Measurements from ENCODE around the gene BRD1.

Gene BRD1

GRCh38 chr22:49814164-49814686 lies 13.4 kb downstream of the BRD1 start:
- DNase-seq (ENCODE audit: low read depth in 1 of 2, low spot score in 1 of 2): no peak
- no peak for TF ChIP-seq REST (IDR thresholded peaks at IDR 0.05; ENCODE audit: insufficient replicate concordance, low read depth)
- no peak for TF ChIP-seq GABPA (IDR thresholded peaks at IDR 0.05; ENCODE audit: low read depth)
- no peak for TF ChIP-seq SPI1 (IDR thresholded peaks at IDR 0.05; ENCODE audit: borderline replicate concordance, low read depth)
- TF ChIP-seq POLR2AphosphoS5 (IDR thresholded peaks at IDR 0.05; ENCODE audit: low read depth): no peak
- TF ChIP-seq CTCF (IDR thresholded peaks at IDR 0.05; ENCODE audit: insufficient read depth, low read length): no peak
- Histone ChIP-seq H3K27me3 (ENCODE audit: insufficient read depth, poor library complexity, severe bottlenecking) (no peaks in the 10 kb centered on the region), H3K4me3 (replicated peaks; ENCODE audit: insufficient read depth, low read length) (no peak overlapping the region), H3K27ac (replicated peaks) (no peak overlapping the region)

- H3K27me3 ChIP-seq (ENCODE audit: insufficient read depth, poor library complexity, severe bottlenecking): no peaks in the 10 kb centered on the region
- DNase-seq (ENCODE audit: low read depth in 1 of 2, low spot score in 1 of 2): no peak
- TF ChIP-seq POLR2AphosphoS5 (IDR thresholded peaks at IDR 0.05; ENCODE audit: low read depth) (no peak), GABPA (IDR thresholded peaks at IDR 0.05; ENCODE audit: low read depth) (no peak), SPI1 (IDR thresholded peaks at IDR 0.05; ENCODE audit: borderline replicate concordance, low read depth) (no peak), CTCF (IDR thresholded peaks at IDR 0.05; ENCODE audit: insufficient read depth, low read length) (no peak), REST (IDR thresholded peaks at IDR 0.05; ENCODE audit: insufficient replicate concordance, low read depth) (no peak)
- no peak overlapping the region for H3K4me3 ChIP-seq (replicated peaks; ENCODE audit: insufficient read depth, low read length)
- no peak overlapping the region for H3K27ac ChIP-seq (replicated peaks)
These were observed 14.8 kb downstream of the BRD1 start for GRCh38 chr22:49812838-49813237.

- H3K4me3 ChIP-seq (replicated peaks; ENCODE audit: insufficient read depth, low read length): no peak overlapping the region
These were observed 16.5 kb downstream of the BRD1 start for GRCh38 chr22:49811020-49811791.

More at GRCh38 chr22:49811020-49811791, 16.5 kb downstream of the BRD1 start:
- no peaks in the 10 kb centered on the region for H3K27me3 ChIP-seq (ENCODE audit: insufficient read depth, poor library complexity, severe bottlenecking)
- H3K27ac ChIP-seq (replicated peaks): no peak overlapping the region
- TF ChIP-seq CTCF (IDR thresholded peaks at IDR 0.05; ENCODE audit: insufficient read depth, low read length): no peak
- TF ChIP-seq REST (IDR thresholded peaks at IDR 0.05; ENCODE audit: insufficient replicate concordance, low read depth): no peak
- TF ChIP-seq SPI1 (IDR thresholded peaks at IDR 0.05; ENCODE audit: borderline replicate concordance, low read depth): no peak
- TF ChIP-seq GABPA (IDR thresholded peaks at IDR 0.05; ENCODE audit: low read depth): no peak
- TF ChIP-seq POLR2AphosphoS5 (IDR thresholded peaks at IDR 0.05; ENCODE audit: low read depth): no peak
- no peak for DNase-seq (ENCODE audit: low read depth in 1 of 2, low spot score in 1 of 2)
